ENCODE measurements around the gene MRAP2.

DNA sequence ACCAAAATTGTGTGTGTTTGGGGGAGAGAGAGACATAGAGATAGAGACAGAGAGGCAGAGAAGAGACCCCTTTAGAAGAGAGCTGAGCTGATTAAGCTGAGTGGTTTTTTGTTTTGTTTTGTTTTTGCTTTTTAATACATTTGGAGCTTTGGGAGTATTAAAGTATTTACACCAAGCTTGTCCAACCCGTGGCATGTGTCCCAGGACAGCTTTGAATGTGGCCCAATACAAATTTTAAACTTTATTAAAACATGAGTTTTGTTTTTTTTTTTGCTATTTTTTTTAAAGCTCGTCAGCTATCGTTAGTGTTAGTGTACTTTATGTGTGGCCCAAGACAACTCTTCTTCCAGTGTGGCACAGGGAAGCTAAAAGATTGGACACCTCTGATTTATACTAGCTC is 56.0 kb downstream of the MRAP2 start:
- TF ChIP-seq, protein P1, sequence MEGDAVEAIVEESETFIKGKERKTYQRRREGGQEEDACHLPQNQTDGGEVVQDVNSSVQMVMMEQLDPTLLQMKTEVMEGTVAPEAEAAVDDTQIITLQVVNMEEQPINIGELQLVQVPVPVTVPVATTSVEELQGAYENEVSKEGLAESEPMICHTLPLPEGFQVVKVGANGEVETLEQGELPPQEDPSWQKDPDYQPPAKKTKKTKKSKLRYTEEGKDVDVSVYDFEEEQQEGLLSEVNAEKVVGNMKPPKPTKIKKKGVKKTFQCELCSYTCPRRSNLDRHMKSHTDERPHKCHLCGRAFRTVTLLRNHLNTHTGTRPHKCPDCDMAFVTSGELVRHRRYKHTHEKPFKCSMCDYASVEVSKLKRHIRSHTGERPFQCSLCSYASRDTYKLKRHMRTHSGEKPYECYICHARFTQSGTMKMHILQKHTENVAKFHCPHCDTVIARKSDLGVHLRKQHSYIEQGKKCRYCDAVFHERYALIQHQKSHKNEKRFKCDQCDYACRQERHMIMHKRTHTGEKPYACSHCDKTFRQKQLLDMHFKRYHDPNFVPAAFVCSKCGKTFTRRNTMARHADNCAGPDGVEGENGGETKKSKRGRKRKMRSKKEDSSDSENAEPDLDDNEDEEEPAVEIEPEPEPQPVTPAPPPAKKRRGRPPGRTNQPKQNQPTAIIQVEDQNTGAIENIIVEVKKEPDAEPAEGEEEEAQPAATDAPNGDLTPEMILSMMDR (IDR thresholded peaks at IDR 0.05; ENCODE audit: poor library complexity, severe bottlenecking): no peak
- TF ChIP-seq MXI1 (conservative IDR thresholded peaks at IDR 0.05; ENCODE audit: poor library complexity, severe bottlenecking) (no peak), RAD21 (conservative IDR thresholded peaks at IDR 0.05) (no peak), EZH2 (IDR thresholded peaks at IDR 0.05; ENCODE audit: borderline replicate concordance, insufficient read depth, low read length, poor library complexity, severe bottlenecking) (no peak), POLR2AphosphoS5 (IDR thresholded peaks at IDR 0.05) (no peak), TAF1 (IDR thresholded peaks at IDR 0.05; ENCODE audit: low read depth) (no peak)

All from neural cell (in vitro differentiated cells).